ENCODE results near the gene FCRLB.

FCRLB gene

GRCh38 chr1:161706113-161706481, 15.2 kb upstream of the FCRLB start:
- Histone ChIP-seq H3K27me3 (replicated peaks) (no peaks in the 10 kb centered on the region), H3K27ac (peak overlapping the region; percentile 94), H3K4me3 (ENCODE audit: low read depth, low read length) (no peak overlapping the region), H3K36me3 (replicated peaks) (no peaks in the 10 kb centered on the region)
- peak; percentile 56 for DNase-seq
- in situ Hi-C loops (cut with HindIII; ENCODE audit: low pct_ligation_motif_present, low sequenced_read_pairs): no loop called here
- TF ChIP-seq CTCF (IDR thresholded peaks at IDR 0.05; ENCODE audit: low read depth, low read length, missing control alignments): no peak

- DNase-seq: peak; percentile 95
- Histone ChIP-seq H3K36me3 (replicated peaks) (no peaks in the 10 kb centered on the region), H3K4me3 (ENCODE audit: low read depth, low read length) (no peak within 1 kb of the TSS), H3K27ac (peak within 1 kb of the TSS; percentile 94), H3K27me3 (replicated peaks) (no peaks in the 10 kb centered on the region)
- no peak for TF ChIP-seq CTCF (IDR thresholded peaks at IDR 0.05; ENCODE audit: low read depth, low read length, missing control alignments)
- in situ Hi-C loops (cut with HindIII; ENCODE audit: low pct_ligation_motif_present, low sequenced_read_pairs): no loop called here
Measured at GRCh38 chr1:161706482-161707347, 14.6 kb upstream of the FCRLB start, which contains the start of gene FCRLA. TSS of gene FCRLA (plus strand) at chr1:161707229. CDS start at chr1:161707265, 36 bp downstream.

- no peak for TF ChIP-seq CTCF (IDR thresholded peaks at IDR 0.05; ENCODE audit: low read depth, low read length, missing control alignments)
- Histone ChIP-seq H3K36me3 (replicated peaks) (no peaks in the 10 kb centered on the region), H3K27me3 (replicated peaks) (no peaks in the 10 kb centered on the region), H3K4me3 (ENCODE audit: low read depth, low read length) (no peak overlapping the region), H3K27ac (no peak overlapping the region)
- DNase-seq: no peak
- in situ Hi-C loops (cut with HindIII; ENCODE audit: low pct_ligation_motif_present, low sequenced_read_pairs): no loop called here
Measured at GRCh38 chr1:161707503-161707902, 13.8 kb upstream of the FCRLB start.

GRCh38 chr1:161709373-161709772, 12.0 kb upstream of the FCRLB start:
- Histone ChIP-seq H3K36me3 (replicated peaks) (no peaks in the 10 kb centered on the region), H3K27ac (no peak overlapping the region), H3K27me3 (replicated peaks) (no peaks in the 10 kb centered on the region), H3K4me3 (ENCODE audit: low read depth, low read length) (no peak overlapping the region)
- DNase-seq: no peak
- in situ Hi-C loops (cut with HindIII; ENCODE audit: low pct_ligation_motif_present, low sequenced_read_pairs): no loop called here
- TF ChIP-seq CTCF (IDR thresholded peaks at IDR 0.05; ENCODE audit: low read depth, low read length, missing control alignments): no peak

GRCh38 chr1:161710560-161710959, 10.8 kb upstream of the FCRLB start:
- H3K27ac ChIP-seq: no peak overlapping the region
- no peak overlapping the region for H3K4me3 ChIP-seq (ENCODE audit: low read depth, low read length)
- DNase-seq: no peak
- TF ChIP-seq CTCF (IDR thresholded peaks at IDR 0.05; ENCODE audit: low read depth, low read length, missing control alignments): no peak
- H3K27me3 ChIP-seq (replicated peaks): no peaks in the 10 kb centered on the region
- in situ Hi-C loops (cut with HindIII; ENCODE audit: low pct_ligation_motif_present, low sequenced_read_pairs): no loop called here
- no peaks in the 10 kb centered on the region for H3K36me3 ChIP-seq (replicated peaks)
